Panc1 (cell line): ENCODE measurements around the gene PCYT2. TPM values are rescaled to one million over a fixed set of nuclear protein-coding genes. Genes with fewer than 3 reads are reported as not detected.

Experiments
- ATAC-seq: fragments of 200-7000 bp; cut with Tn5 transposase; 2 replicates; pipeline ENCODE4 v1.9.1; 2020; ENCODE audit warnings: mild to moderate bottlenecking, moderate library complexity
- BruUV-seq: library from RNA; stranded (reverse); fragments of 400-500 nt; replicated peaks from 2 replicates; lab custom pipeline; 2021; lab: Mats Ljungman, UMichigan
- CTCF ChIA-PET: fragments of 300-600 bp; sonication (Branson Sonifier 250); formaldehyde crosslinking; loops from one replicate; lab custom pipeline; 2022; ENCODE audit warnings: antibody characterized with exemption; lab: Charles Lee
- POLR2A ChIA-PET: fragments of 300-600 bp; sonication (Branson Sonifier 250); formaldehyde crosslinking; loops from one replicate; lab custom pipeline; 2022; ENCODE audit warnings: antibody characterized with exemption; lab: Charles Lee
- DNase-seq: peaks from one replicate; pipeline ENCODE4 v3.0.0-alpha.2; 2010; ENCODE audit warnings: low read depth, low spot score
- H3K27ac ChIP-seq: 2 replicates; pipeline ENCODE4 v1.5.1; 2011; ENCODE audit warnings: mild to moderate bottlenecking, low read length, inconsistent platforms
- H3K27me3 ChIP-seq: fragments of 200-500 bp; sonication (Bioruptor generic); 2 replicates; pipeline ENCODE4 v1.6.0; 2014; ENCODE audit warnings: low read length, inconsistent platforms; ENCODE audit not compliant: control insufficient read depth, insufficient read depth
- H3K36me3 ChIP-seq: fragments of 200-500 bp; sonication (Bioruptor generic); 2 replicates; pipeline ENCODE4 v1.5.1; 2014; ENCODE audit warnings: inconsistent platforms, mild to moderate bottlenecking, low read length, moderate library complexity; ENCODE audit not compliant: control insufficient read depth, insufficient read depth
- H3K4me1 ChIP-seq: 2 replicates; pipeline ENCODE4 v1.5.1; 2011; ENCODE audit warnings: inconsistent platforms, mild to moderate bottlenecking, low read length, moderate library complexity; ENCODE audit not compliant: control insufficient read depth, insufficient read depth
- H3K4me3 ChIP-seq, 2 experiments: 2 replicates each; pipeline ENCODE4 v1.5.1; 2011 to 2012; ENCODE audit warnings: low read depth in 2 of 2, low read length in 2 of 2, mild to moderate bottlenecking in 2 of 2, inconsistent platforms in 1 of 2, moderate library complexity in 1 of 2
- H3K9me3 ChIP-seq: fragments of 200-500 bp; sonication (Bioruptor generic); 2 replicates; pipeline ENCODE4 v1.5.1; 2014; ENCODE audit warnings: low read depth, mild to moderate bottlenecking, inconsistent platforms, low read length, moderate library complexity; ENCODE audit not compliant: control insufficient read depth, insufficient read depth
- CTCF ChIP-seq: fragments of 450-650 bp; IDR thresholded peaks from 2 replicates; pipeline ENCODE4 v1.5.1; 2017; ENCODE audit warnings: mild to moderate bottlenecking
- POLR2AphosphoS5 ChIP-seq: IDR thresholded peaks from 2 replicates; pipeline ENCODE4 v1.6.1; 2012; ENCODE audit warnings: mild to moderate bottlenecking, low read depth, low read length, moderate library complexity
- SIN3A ChIP-seq: IDR thresholded peaks from 2 replicates; pipeline ENCODE4 v1.6.1; 2012; ENCODE audit warnings: low read depth, mild to moderate bottlenecking, low read length, moderate library complexity, borderline replicate concordance; ENCODE audit not compliant: insufficient read depth
- TCF7L2 ChIP-seq: IDR thresholded peaks from 2 replicates; pipeline ENCODE4 v1.6.1; 2011; ENCODE audit warnings: mild to moderate bottlenecking, low read depth, low read length, inconsistent platforms
- in situ Hi-C: cut with HindIII; loops from 2 replicates; pipeline ENCODE4 v1.10.0; 2016; ENCODE audit warnings: low sequenced_read_pairs, low pct_unique_long_range_greater_than_20kb
- intact Hi-C: fragments of 100-400 bp; cut with micrococcal nuclease; formaldehyde crosslinking; loops from one replicate; pipeline ENCODE4 v1.10.0; 2022; ENCODE audit not compliant: unreplicated experiment
- total RNA-seq: library from RNA; stranded (reverse); gene quantifications from one replicate; pipeline ENCODE4 v1.2.1, GENCODE V29; 2021; ENCODE audit not compliant: unreplicated experiment
- TF ChIP-seq, protein P1 (sequence below), 2 experiments: IDR thresholded peaks; 2 replicates each; pipeline ENCODE4 v1.6.1; 2011 to 2012; ENCODE audit warnings: low read depth in 2 of 2, control low read depth in 1 of 2, low read length in 1 of 2, mild to moderate bottlenecking in 1 of 2, moderate library complexity in 1 of 2; ENCODE audit not compliant: insufficient read depth in 1 of 2

Gene PCYT2
- total RNA-seq, 1 experiment from 2014 or later = 91.2 TPM

DNA sequence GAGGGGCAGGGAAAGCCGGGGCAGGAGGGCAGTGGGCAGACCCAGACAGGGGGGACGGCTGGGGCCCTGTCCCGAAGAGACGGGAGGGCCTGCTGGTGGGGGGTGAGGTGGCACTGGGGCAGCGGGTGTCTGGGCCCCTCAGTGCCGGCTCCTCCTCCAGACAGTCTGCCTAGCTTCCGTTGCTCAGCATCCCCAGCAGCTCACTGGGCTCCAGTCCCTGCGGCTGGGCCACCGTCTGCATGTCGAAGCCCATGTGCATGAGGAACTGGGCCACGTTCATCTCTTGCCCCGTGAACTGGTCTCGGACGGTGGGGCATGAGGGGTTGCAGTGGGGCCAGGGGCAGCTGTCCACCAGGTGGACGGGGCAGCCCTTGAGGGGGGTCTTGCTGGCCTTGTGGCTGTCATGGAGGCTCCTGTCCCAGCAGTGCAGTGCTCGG lies 41.6 kb upstream of the PCYT2 start:
- DNase-seq (no peak), ATAC-seq (no peak)
- Histone ChIP-seq H3K4me1 (no peaks in the 10 kb centered on the region), H3K4me3 (no peak overlapping the region), H3K27ac (no peak overlapping the region), H3K9me3 (no peaks in the 10 kb centered on the region), H3K36me3 (no peaks in the 10 kb centered on the region), H3K27me3 (no peaks in the 10 kb centered on the region)
- intact Hi-C loops = no loop called here
- in situ Hi-C loops = no loop called here
- ChIA-PET CTCF (interaction anchor here (0.7 kb wide), 1 partner anchor 99 kb away, joined by 3 read pairs; the partner anchor contains the start of genes GPS1 and RFNG), POLR2A (interaction anchor here (0.6 kb wide), 1 partner anchor 15 kb away, joined by 5 read pairs; no protein-coding TSS in a partner anchor)
- TF ChIP-seq POLR2AphosphoS5 (no peak), SIN3A (no peak), TCF7L2 (no peak), CTCF (no peak)
- TF ChIP-seq, protein P1, sequence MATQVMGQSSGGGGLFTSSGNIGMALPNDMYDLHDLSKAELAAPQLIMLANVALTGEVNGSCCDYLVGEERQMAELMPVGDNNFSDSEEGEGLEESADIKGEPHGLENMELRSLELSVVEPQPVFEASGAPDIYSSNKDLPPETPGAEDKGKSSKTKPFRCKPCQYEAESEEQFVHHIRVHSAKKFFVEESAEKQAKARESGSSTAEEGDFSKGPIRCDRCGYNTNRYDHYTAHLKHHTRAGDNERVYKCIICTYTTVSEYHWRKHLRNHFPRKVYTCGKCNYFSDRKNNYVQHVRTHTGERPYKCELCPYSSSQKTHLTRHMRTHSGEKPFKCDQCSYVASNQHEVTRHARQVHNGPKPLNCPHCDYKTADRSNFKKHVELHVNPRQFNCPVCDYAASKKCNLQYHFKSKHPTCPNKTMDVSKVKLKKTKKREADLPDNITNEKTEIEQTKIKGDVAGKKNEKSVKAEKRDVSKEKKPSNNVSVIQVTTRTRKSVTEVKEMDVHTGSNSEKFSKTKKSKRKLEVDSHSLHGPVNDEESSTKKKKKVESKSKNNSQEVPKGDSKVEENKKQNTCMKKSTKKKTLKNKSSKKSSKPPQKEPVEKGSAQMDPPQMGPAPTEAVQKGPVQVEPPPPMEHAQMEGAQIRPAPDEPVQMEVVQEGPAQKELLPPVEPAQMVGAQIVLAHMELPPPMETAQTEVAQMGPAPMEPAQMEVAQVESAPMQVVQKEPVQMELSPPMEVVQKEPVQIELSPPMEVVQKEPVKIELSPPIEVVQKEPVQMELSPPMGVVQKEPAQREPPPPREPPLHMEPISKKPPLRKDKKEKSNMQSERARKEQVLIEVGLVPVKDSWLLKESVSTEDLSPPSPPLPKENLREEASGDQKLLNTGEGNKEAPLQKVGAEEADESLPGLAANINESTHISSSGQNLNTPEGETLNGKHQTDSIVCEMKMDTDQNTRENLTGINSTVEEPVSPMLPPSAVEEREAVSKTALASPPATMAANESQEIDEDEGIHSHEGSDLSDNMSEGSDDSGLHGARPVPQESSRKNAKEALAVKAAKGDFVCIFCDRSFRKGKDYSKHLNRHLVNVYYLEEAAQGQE (IDR thresholded peaks at IDR 0.05; ENCODE audit: insufficient read depth in 1 of 2, low read depth in 2 of 2, low read length in 1 of 2) = no peak
- BruUV-seq = no TSS peak

DNA sequence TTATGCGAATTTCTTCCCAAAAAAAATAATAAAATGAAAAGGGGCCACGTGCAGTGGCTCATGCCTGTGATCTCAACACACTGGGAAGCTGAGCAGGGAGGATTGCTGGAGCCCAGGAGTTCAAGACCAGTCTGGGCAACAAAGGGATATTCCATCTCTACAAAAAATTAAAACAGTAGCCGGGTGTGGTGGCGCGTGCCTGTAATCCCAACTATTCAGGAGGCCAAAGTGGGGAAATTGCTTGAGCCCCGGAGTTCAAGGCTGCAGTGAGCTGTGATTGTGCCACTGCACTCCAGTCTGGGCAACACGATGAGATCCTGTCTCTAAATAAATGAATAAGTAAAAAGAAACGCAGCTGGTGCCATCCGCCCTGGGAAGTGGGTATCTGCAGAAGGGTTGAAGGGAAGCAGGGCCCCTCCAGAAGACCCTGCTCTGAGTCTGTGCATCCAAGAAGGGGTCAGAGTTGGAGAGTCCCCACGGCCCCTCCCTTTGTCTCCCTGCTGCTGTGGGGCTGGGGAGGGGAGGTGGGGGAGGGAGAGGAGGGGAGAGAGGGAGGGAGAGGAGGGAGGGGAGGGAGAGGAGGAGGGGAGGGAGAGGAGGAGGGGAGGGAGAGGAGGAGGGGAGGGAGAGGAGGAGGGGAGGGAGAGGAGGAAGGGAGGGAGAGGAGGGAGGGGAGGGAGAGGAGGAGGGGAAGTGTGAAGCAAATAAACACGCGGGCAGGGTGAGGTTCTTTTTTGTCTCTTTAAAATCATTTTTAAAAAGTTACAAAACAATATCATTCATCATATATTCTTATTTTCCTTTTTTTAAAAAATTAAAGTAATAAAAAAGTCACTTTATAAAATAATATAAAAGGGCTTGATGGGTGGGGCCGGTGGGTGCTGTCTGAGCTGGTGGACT lies 40.8 kb upstream of the PCYT2 start:
- in situ Hi-C loops = no loop called here
- TF ChIP-seq SIN3A (no peak), POLR2AphosphoS5 (no peak), TCF7L2 (no peak), CTCF (no peak)
- TF ChIP-seq, protein P1 (IDR thresholded peaks at IDR 0.05; ENCODE audit: insufficient read depth in 1 of 2, low read depth in 2 of 2, low read length in 1 of 2) = no peak
- DNase-seq = no peak
- no peak overlapping the region for H3K27ac ChIP-seq
- BruUV-seq = no TSS peak
- no peaks in the 10 kb centered on the region for H3K4me1 ChIP-seq
- CTCF ChIA-PET = no interaction called here
- POLR2A ChIA-PET = interaction anchor here (0.6 kb wide), 1 partner anchor 16 kb away, joined by 5 read pairs; no protein-coding TSS in a partner anchor
- intact Hi-C loops = no loop called here
- H3K9me3 ChIP-seq = no peaks in the 10 kb centered on the region
- no peak overlapping the region for H3K4me3 ChIP-seq
- no peak for ATAC-seq
- no peaks in the 10 kb centered on the region for H3K36me3 ChIP-seq
- no peaks in the 10 kb centered on the region for H3K27me3 ChIP-seq
